Measurements from ENCODE around the gene ST7.

The ST7 gene

DNA sequence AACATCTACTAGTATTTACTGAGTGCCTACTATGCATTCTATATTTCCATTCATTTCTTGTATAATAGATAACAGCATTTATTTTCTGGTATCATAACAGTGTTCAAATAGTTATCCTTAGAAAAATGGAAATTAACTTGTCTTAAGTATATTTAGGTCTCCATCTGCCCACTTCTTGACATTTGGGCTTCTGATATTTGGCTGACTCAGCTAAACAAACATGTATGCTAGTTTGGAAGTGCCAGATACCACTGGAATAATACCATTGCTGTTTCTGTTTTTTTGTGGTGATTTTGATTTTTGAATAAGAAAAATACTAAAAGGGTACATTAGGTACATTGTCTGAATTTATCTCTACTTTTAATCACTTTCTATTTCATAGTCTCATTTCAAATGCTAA, 169.2 kb downstream of the ST7 start:
- DNase-seq (ENCODE audit: low read depth, low spot score) = no peak
- in situ Hi-C loops (cut with HindIII; ENCODE audit: low sequenced_read_pairs) = no loop called here
- TF ChIP-seq, protein P1, sequence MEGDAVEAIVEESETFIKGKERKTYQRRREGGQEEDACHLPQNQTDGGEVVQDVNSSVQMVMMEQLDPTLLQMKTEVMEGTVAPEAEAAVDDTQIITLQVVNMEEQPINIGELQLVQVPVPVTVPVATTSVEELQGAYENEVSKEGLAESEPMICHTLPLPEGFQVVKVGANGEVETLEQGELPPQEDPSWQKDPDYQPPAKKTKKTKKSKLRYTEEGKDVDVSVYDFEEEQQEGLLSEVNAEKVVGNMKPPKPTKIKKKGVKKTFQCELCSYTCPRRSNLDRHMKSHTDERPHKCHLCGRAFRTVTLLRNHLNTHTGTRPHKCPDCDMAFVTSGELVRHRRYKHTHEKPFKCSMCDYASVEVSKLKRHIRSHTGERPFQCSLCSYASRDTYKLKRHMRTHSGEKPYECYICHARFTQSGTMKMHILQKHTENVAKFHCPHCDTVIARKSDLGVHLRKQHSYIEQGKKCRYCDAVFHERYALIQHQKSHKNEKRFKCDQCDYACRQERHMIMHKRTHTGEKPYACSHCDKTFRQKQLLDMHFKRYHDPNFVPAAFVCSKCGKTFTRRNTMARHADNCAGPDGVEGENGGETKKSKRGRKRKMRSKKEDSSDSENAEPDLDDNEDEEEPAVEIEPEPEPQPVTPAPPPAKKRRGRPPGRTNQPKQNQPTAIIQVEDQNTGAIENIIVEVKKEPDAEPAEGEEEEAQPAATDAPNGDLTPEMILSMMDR (IDR thresholded peaks at IDR 0.05; ENCODE audit: low read depth, low read length) = no peak
- H3K4me3 ChIP-seq (ENCODE audit: low read depth, low read length) = no peak overlapping the region

DNA sequence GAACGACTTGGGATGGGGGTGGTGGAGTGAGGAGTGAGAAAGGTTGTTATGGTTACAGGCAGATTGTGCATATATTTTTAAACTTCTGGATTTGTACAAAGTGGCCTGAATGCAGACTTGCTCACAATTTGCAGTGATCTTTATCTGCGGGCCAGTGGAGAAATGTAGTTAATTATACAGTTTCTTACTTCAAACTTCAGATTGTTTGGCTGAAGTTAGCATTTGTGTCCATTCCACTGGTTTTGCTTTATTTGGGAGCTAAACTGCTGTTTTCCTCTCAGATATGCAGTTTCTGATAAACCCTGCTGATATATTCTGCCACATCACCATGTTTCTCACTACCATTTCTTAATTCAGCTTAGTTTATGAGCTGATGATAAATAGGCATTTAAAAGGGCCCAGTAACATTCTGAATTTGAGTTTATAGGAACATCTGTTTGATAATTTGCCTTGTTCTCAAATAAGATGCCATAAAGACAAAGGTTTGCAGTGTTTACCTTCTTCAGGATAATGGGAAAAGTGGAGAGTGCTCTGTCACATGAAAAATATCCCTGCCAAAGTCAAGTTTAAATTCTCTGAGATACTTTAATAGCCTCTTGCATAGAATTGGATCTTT, 170.1 kb downstream of the ST7 start:
- H3K4me3 ChIP-seq (ENCODE audit: low read depth, low read length) = no peak overlapping the region
- DNase-seq (ENCODE audit: low read depth, low spot score) = no peak
- in situ Hi-C loops (cut with HindIII; ENCODE audit: low sequenced_read_pairs) = no loop called here
- TF ChIP-seq, protein P1 (IDR thresholded peaks at IDR 0.05; ENCODE audit: low read depth, low read length) = no peak

DNA sequence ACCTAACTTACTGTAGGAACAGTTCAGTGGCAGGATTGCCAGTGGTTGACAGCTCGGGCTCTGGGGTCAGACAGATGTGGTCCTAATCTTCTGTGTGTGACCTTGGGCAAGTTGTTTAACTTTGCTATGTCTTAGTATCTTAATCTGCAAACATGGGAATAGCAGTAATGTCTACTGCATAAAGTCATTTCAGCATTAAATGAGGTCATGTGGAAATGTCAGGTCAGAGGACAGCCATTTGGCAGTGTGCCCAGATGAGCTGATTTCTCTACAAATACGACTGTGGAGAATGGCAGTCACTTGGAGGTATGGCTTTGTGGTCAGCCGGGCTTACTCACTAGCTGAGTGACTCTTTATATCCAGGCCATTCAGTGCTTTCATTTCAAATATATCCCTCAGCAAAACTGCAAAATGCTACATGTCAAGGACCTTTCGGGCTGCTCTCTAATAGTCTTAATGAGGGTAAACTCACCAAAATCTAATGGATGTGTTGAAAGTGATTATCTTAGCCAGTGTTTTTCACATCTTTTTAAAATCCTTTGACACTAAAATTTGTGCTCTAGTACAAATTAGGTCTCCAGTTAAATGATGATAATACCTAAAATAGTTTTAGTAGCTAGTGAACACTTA, 171.4 kb downstream of the ST7 start:
- TF ChIP-seq, protein P1 (IDR thresholded peaks at IDR 0.05; ENCODE audit: low read depth, low read length) = no peak
- peak; percentile 97 for DNase-seq (ENCODE audit: low read depth, low spot score)
- no peak overlapping the region for H3K4me3 ChIP-seq (ENCODE audit: low read depth, low read length)
- in situ Hi-C loops (cut with HindIII; ENCODE audit: low sequenced_read_pairs) = no loop called here

DNA sequence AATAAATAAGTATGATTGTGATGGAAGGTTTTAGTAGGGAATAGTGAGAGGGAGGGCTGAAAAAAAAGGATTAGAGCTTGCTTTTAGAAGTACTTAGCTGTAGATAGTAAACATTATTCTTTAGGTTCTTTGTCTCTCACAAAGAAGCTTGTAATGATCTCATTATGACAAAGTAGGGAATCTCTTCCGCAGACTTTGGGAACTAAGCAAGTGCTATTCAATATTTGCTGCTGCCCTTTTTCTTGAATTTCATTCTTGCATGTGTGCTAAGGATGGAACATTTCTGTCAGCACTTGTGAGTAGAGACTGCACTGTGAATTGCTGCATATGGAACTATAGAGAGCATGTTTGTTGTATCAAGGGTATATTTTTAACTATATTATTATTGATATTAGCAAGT, 173.4 kb downstream of the ST7 start:
- TF ChIP-seq, protein P1 (IDR thresholded peaks at IDR 0.05; ENCODE audit: low read depth, low read length) = no peak
- no peak for DNase-seq (ENCODE audit: low read depth, low spot score)
- no peak overlapping the region for H3K4me3 ChIP-seq (ENCODE audit: low read depth, low read length)
- in situ Hi-C loops (cut with HindIII; ENCODE audit: low sequenced_read_pairs) = no loop called here

DNA sequence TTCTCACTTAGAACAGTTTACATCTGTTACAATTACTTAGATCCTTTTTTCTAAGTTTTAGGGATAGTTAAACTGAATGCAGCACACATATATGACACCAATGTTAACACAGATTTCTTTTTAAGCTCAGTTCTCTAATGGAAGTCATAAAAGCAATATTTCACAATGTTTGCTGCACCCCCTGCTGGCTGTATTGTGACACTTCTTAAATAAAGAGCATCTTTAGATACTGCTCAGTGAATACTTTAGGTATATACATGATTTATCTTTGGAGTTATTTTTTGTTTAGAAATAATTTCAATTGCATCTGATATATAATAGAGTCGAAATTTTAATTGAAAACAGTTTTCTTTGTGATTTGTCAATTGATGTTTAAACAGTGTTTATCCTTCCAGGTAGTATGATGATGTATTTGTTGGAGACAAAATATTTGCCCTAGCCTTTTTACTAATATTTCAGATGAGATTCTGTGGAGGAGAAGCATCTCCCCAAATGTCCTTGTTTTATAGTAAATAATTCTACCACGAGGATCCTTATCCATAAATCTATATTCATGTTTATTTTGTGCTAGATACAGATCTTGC, 174.4 kb downstream of the ST7 start:
- H3K4me3 ChIP-seq (ENCODE audit: low read depth, low read length) = no peak overlapping the region
- TF ChIP-seq, protein P1 (IDR thresholded peaks at IDR 0.05; ENCODE audit: low read depth, low read length) = peak; percentile 70
- peak; percentile 73 for DNase-seq (ENCODE audit: low read depth, low spot score)
- in situ Hi-C loops (cut with HindIII; ENCODE audit: low sequenced_read_pairs) = no loop called here

DNA sequence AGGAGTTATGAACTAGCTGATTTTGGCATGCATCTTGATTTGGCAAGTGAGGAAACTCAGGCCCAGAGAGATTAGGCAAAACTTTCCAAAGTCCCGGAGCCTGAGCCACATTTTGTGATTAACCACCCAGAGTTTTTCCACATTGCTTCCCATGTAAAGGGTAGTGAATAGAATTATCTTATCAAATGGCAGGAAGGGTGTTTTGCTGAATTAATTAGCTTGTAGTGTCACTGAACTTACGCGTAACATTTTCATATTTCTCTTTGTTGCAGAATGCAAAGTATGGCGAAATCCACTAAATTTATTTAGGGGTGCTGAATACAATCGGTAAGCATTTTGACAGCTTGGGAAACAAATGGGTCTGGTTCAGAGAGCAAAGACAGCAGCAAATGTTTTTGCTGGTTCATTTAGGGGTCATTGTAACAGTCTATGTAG, 176.2 kb downstream of the ST7 start:
- no peak overlapping the region for H3K4me3 ChIP-seq (ENCODE audit: low read depth, low read length)
- TF ChIP-seq, protein P1 (IDR thresholded peaks at IDR 0.05; ENCODE audit: low read depth, low read length) = no peak
- in situ Hi-C loops (cut with HindIII; ENCODE audit: low sequenced_read_pairs) = no loop called here
- DNase-seq (ENCODE audit: low read depth, low spot score) = no peak

Measured in astrocyte of the spinal cord (primary cell).